ENCODE measurements around the gene AP2B1. TPM values are rescaled to one million over a fixed set of nuclear protein-coding genes. Genes with fewer than 3 reads are reported as not detected.

The AP2B1 gene
- total RNA-seq, 1 experiment from 2014 or later: 70.2 TPM

GRCh38 chr17:35708951-35709350, 121.8 kb downstream of the AP2B1 start:
- H3F3A ChIP-seq (ENCODE audit: low read length, unreplicated experiment): no peaks in the 10 kb centered on the region
- intact Hi-C loops (cut with micrococcal nuclease): no loop called here
- no peaks in the 10 kb centered on the region for H3K9me3 ChIP-seq (ENCODE audit: low read length)
- DNase-seq: no peak
- no peaks in the 10 kb centered on the region for H3K9me2 ChIP-seq (replicated peaks; ENCODE audit: low read length)
- peaks cover 5% of the 10 kb centered on the region; the same call in 1 of the 2 replicates for H3K4me1 ChIP-seq (ENCODE audit: insufficient read depth, low read length)
- H4K20me1 ChIP-seq (ENCODE audit: low read length): no peaks in the 10 kb centered on the region
- no peaks in the 10 kb centered on the region for H3K27me3 ChIP-seq (ENCODE audit: low read length)
- no peak overlapping the region for H3K4me2 ChIP-seq (ENCODE audit: low read length)
- no TSS peak for BruUV-seq (replicated peaks)
- no peak overlapping the region for H3K4me3 ChIP-seq (ENCODE audit: low read length)
- no peaks in the 10 kb centered on the region for H3K79me2 ChIP-seq (ENCODE audit: low read length)
- peaks cover 14% of the 10 kb centered on the region; the same call in 1 of the 2 replicates for H3K36me3 ChIP-seq (ENCODE audit: low read depth, low read length)
- no peak overlapping the region for H3K9ac ChIP-seq (ENCODE audit: low read length)
- POLR2A ChIA-PET (ENCODE audit: unreplicated experiment): interaction anchor here (0.5 kb wide), 1 partner anchor 100 kb away, joined by 5 read pairs; no protein-coding TSS in a partner anchor
- no peak for TF ChIP-seq CTCF (conservative IDR thresholded peaks at IDR 0.05; ENCODE audit: low read depth, low read length)
- TF ChIP-seq EZH2 (IDR thresholded peaks at IDR 0.05; ENCODE audit: low read length, unreplicated experiment): no peak
- TF ChIP-seq EZH2phosphoT487 (IDR thresholded peaks at IDR 0.05; ENCODE audit: borderline replicate concordance, low read length): no peak
- no peak for ATAC-seq
- no peak overlapping the region for H3K27ac ChIP-seq (ENCODE audit: low read length)
- CTCF ChIA-PET: no interaction called here
- no peak overlapping the region for H2AFZ ChIP-seq (ENCODE audit: low read length)

GRCh38 chr17:35709874-35710273, 122.8 kb downstream of the AP2B1 start:
- no peaks in the 10 kb centered on the region for H3K9me3 ChIP-seq (ENCODE audit: low read length)
- no peak for DNase-seq
- intact Hi-C loops (cut with micrococcal nuclease): no loop called here
- no peak; the same call in 1 of the 2 replicates for ATAC-seq
- TF ChIP-seq EZH2 (IDR thresholded peaks at IDR 0.05; ENCODE audit: low read length, unreplicated experiment): no peak
- no peak for TF ChIP-seq EZH2phosphoT487 (IDR thresholded peaks at IDR 0.05; ENCODE audit: borderline replicate concordance, low read length)
- no peak for TF ChIP-seq CTCF (conservative IDR thresholded peaks at IDR 0.05; ENCODE audit: low read depth, low read length)
- H3K4me1 ChIP-seq (ENCODE audit: insufficient read depth, low read length): peaks cover 5% of the 10 kb centered on the region; the same call in 1 of the 2 replicates
- POLR2A ChIA-PET (ENCODE audit: unreplicated experiment): no interaction called here
- CTCF ChIA-PET: no interaction called here
- H3K79me2 ChIP-seq (ENCODE audit: low read length): no peaks in the 10 kb centered on the region
- H3K4me2 ChIP-seq (ENCODE audit: low read length): no peak overlapping the region
- BruUV-seq (replicated peaks): no TSS peak
- no peak overlapping the region for H2AFZ ChIP-seq (ENCODE audit: low read length)
- no peak overlapping the region for H3K27ac ChIP-seq (ENCODE audit: low read length)
- no peaks in the 10 kb centered on the region for H3K27me3 ChIP-seq (ENCODE audit: low read length)
- H4K20me1 ChIP-seq (ENCODE audit: low read length): no peaks in the 10 kb centered on the region
- H3K36me3 ChIP-seq (ENCODE audit: low read depth, low read length): peaks cover 23% of the 10 kb centered on the region; the same call in 1 of the 2 replicates
- no peaks in the 10 kb centered on the region for H3F3A ChIP-seq (ENCODE audit: low read length, unreplicated experiment)
- no peaks in the 10 kb centered on the region for H3K9me2 ChIP-seq (replicated peaks; ENCODE audit: low read length)
- no peak overlapping the region for H3K9ac ChIP-seq (ENCODE audit: low read length)
- no peak overlapping the region for H3K4me3 ChIP-seq (ENCODE audit: low read length)

GRCh38 chr17:35710950-35711349, 123.8 kb downstream of the AP2B1 start:
- Histone ChIP-seq H3K9ac (ENCODE audit: low read length) (no peak overlapping the region), H4K20me1 (ENCODE audit: low read length) (no peaks in the 10 kb centered on the region), H3K9me3 (ENCODE audit: low read length) (no peaks in the 10 kb centered on the region), H3K4me3 (ENCODE audit: low read length) (no peak overlapping the region), H2AFZ (ENCODE audit: low read length) (no peak overlapping the region), H3K27me3 (ENCODE audit: low read length) (no peaks in the 10 kb centered on the region), H3K36me3 (ENCODE audit: low read depth, low read length) (peaks cover 25% of the 10 kb centered on the region; the same call in 1 of the 2 replicates), H3K4me1 (ENCODE audit: insufficient read depth, low read length) (peaks cover 4% of the 10 kb centered on the region; the same call in 1 of the 2 replicates), H3K4me2 (ENCODE audit: low read length) (no peak overlapping the region), H3K27ac (ENCODE audit: low read length) (no peak overlapping the region), H3K79me2 (ENCODE audit: low read length) (no peaks in the 10 kb centered on the region), H3F3A (ENCODE audit: low read length, unreplicated experiment) (no peaks in the 10 kb centered on the region), H3K9me2 (replicated peaks; ENCODE audit: low read length) (no peaks in the 10 kb centered on the region)
- intact Hi-C loops (cut with micrococcal nuclease): no loop called here
- TF ChIP-seq CTCF (conservative IDR thresholded peaks at IDR 0.05; ENCODE audit: low read depth, low read length) (no peak), EZH2 (IDR thresholded peaks at IDR 0.05; ENCODE audit: low read length, unreplicated experiment) (no peak), EZH2phosphoT487 (IDR thresholded peaks at IDR 0.05; ENCODE audit: borderline replicate concordance, low read length) (no peak)
- POLR2A ChIA-PET (ENCODE audit: unreplicated experiment): no interaction called here
- CTCF ChIA-PET: interaction anchor here (0.5 kb wide), 1 partner anchor 98 kb away, joined by 4 read pairs; no protein-coding TSS in a partner anchor
- no TSS peak for BruUV-seq (replicated peaks)
- no peak for ATAC-seq
- no peak for DNase-seq

Measured in PC-3 (cell line).